Suprapubic skin (tissue), 4 donors: ENCODE measurements around the gene HIRA. TPM values are rescaled to one million over a fixed set of nuclear protein-coding genes. Genes with fewer than 3 reads are reported as not detected.

ENCODE experiments used
- DNase-seq, 2 donors: peaks; one replicate each; pipeline ENCODE4 v3.0.0-alpha.2; 2019; ENCODE audit warnings: low spot score in 2 of 2
- H3K27ac ChIP-seq: fragments of 200-600 bp; sonication (generic); one replicate; pipeline ENCODE4 v1.5.1; 2019
- H3K27me3 ChIP-seq: fragments of 200-600 bp; sonication (generic); one replicate; pipeline ENCODE4 v1.5.1; 2019
- H3K36me3 ChIP-seq: fragments of 200-600 bp; sonication (generic); one replicate; pipeline ENCODE4 v1.5.1; 2019
- H3K4me1 ChIP-seq: fragments of 200-600 bp; sonication (generic); one replicate; pipeline ENCODE4 v1.5.1; 2019
- H3K4me3 ChIP-seq: fragments of 200-600 bp; sonication (generic); one replicate; pipeline ENCODE4 v1.5.1; 2019; ENCODE audit warnings: mild to moderate bottlenecking
- H3K9me3 ChIP-seq: fragments of 200-600 bp; sonication (generic); one replicate; pipeline ENCODE4 v1.5.1; 2019
- EP300 ChIP-seq: sonication (generic); formaldehyde crosslinking; IDR thresholded peaks from one replicate; pipeline ENCODE4 v1.6.1; 2017; ENCODE audit warnings: antibody characterized with exemption
- POLR2A ChIP-seq, 2 donors: fragments of 450-650 bp; IDR thresholded peaks; one replicate each; pipeline ENCODE4 v1.6.1; 2017; ENCODE audit warnings: antibody characterized with exemption in 2 of 2, mild to moderate bottlenecking in 2 of 2, moderate library complexity in 2 of 2
- POLR2AphosphoS5 ChIP-seq, 3 donors: sonication (generic); formaldehyde crosslinking; IDR thresholded peaks; one replicate each; pipeline ENCODE4 v1.6.1; 2017; ENCODE audit warnings: antibody characterized with exemption in 3 of 3
- WGBS: methylation state at CpG from one replicate; pipeline ENCODE4 v1.1.5; 2018; 5-methylcytosine and 5-hydroxymethylcytosine counted together
- total RNA-seq, 4 donors: library from RNA; depleted of rRNA; stranded (reverse); fragments of >200 nt; gene quantifications; one replicate each; pipeline ENCODE4 v1.1.0, GENCODE V29; 2016
- TF ChIP-seq, protein P1 (sequence below), 2 donors: fragments of 200-600 bp in 1 of 2; fragments of 450-650 bp in 1 of 2; sonication (generic) in 1 of 2; IDR thresholded peaks; one replicate each; pipeline ENCODE4 v1.5.1; 2016 to 2019; ENCODE audit warnings: antibody characterized with exemption in 2 of 2, mild to moderate bottlenecking in 1 of 2, moderate library complexity in 1 of 2

HIRA gene
- total RNA-seq, 4 donors from 2014 or later = 17.7 to 25.1 (median 22.5) TPM

GRCh38 chr22:19410941-19411689 lies 20.4 kb downstream of the HIRA start:
- Histone ChIP-seq H3K4me3 (no peak overlapping the region), H3K4me1 (no peaks in the 10 kb centered on the region), H3K36me3 (peaks cover 39% of the 10 kb centered on the region), H3K27ac (no peak overlapping the region), H3K9me3 (no peaks in the 10 kb centered on the region), H3K27me3 (no peaks in the 10 kb centered on the region)
- TF ChIP-seq EP300 = no peak
- TF ChIP-seq, protein P1, sequence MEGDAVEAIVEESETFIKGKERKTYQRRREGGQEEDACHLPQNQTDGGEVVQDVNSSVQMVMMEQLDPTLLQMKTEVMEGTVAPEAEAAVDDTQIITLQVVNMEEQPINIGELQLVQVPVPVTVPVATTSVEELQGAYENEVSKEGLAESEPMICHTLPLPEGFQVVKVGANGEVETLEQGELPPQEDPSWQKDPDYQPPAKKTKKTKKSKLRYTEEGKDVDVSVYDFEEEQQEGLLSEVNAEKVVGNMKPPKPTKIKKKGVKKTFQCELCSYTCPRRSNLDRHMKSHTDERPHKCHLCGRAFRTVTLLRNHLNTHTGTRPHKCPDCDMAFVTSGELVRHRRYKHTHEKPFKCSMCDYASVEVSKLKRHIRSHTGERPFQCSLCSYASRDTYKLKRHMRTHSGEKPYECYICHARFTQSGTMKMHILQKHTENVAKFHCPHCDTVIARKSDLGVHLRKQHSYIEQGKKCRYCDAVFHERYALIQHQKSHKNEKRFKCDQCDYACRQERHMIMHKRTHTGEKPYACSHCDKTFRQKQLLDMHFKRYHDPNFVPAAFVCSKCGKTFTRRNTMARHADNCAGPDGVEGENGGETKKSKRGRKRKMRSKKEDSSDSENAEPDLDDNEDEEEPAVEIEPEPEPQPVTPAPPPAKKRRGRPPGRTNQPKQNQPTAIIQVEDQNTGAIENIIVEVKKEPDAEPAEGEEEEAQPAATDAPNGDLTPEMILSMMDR (IDR thresholded peaks at IDR 0.05) = no peak
- WGBS = 90% methylated on average over 6 of the region's 6 CpGs
- no peak for DNase-seq

GRCh38 chr22:19407649-19408606 lies 23.6 kb downstream of the HIRA start:
- no peak for TF ChIP-seq EP300
- no peak for TF ChIP-seq POLR2A (IDR thresholded peaks at IDR 0.05)
- TF ChIP-seq POLR2AphosphoS5 (IDR thresholded peaks at IDR 0.05) = no peak
- TF ChIP-seq, protein P1 (IDR thresholded peaks at IDR 0.05) = no peak
- 95% methylated on average over 9 of the region's 16 CpGs for WGBS
- H3K4me1 ChIP-seq = no peaks in the 10 kb centered on the region
- H3K27me3 ChIP-seq = no peaks in the 10 kb centered on the region
- no peak overlapping the region for H3K27ac ChIP-seq
- peaks cover 58% of the 10 kb centered on the region for H3K36me3 ChIP-seq
- H3K4me3 ChIP-seq = no peak overlapping the region
- no peak for DNase-seq
- H3K9me3 ChIP-seq = no peaks in the 10 kb centered on the region

DNA sequence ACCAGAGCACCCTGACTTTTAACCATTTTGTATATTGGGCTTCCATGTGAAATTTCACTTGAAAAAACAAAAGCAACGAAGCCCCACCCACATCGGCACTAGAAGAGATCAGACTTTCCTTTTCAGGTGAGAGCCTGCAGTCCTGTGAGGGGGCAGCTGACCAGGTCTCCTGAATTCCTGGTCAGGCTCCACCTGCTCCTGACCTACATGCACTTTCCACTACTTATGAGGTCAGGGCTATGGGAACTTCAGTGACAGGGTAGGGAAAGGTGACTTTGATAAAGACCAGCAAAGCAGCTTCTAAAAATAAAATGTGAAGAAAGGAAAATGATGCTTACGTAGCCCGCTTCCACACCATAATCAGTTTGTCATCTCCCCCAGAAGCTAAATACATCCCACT lies 24.7 kb downstream of the HIRA start:
- H3K27me3 ChIP-seq = no peaks in the 10 kb centered on the region
- H3K27ac ChIP-seq = no peak overlapping the region
- 95% methylated on average over 4 of the region's 4 CpGs for WGBS
- H3K4me3 ChIP-seq = no peak overlapping the region
- no peaks in the 10 kb centered on the region for H3K9me3 ChIP-seq
- no peak for DNase-seq
- H3K4me1 ChIP-seq = no peaks in the 10 kb centered on the region
- TF ChIP-seq EP300 (no peak), POLR2A (IDR thresholded peaks at IDR 0.05) (no peak), POLR2AphosphoS5 (IDR thresholded peaks at IDR 0.05) (no peak)
- TF ChIP-seq, protein P1 (IDR thresholded peaks at IDR 0.05) = no peak
- H3K36me3 ChIP-seq = peaks cover 59% of the 10 kb centered on the region

DNA sequence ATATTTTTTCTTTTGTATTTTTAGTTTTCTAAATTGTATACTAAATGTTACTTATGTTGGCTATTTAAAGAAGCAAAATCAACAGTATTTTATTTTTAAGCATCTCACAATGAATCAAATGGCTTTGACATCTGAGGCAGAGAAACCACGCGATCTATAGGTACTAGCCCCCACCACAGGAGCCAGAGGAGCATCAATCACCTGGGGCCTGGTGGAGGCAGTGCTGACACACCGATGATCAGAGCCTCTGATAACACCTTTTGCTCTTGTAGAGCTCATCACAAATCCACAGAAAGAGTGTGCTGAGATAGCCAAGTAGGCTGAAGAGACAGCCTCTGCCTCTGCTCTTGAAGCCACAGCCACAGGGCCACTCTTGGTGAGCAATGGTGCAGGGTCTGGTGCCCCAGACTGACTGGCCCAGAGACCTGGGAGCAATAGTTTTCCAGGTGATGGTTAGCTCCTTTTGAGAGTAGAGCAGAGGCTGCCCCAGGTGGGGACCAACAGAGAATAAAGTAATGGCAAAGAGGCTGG lies 25.2 kb downstream of the HIRA start:
- 68% methylated on average over 3 of the region's 3 CpGs for WGBS
- no peak overlapping the region for H3K4me3 ChIP-seq

More for the DNA sequence above, 25.2 kb downstream of the HIRA start:
- peaks cover 62% of the 10 kb centered on the region for H3K36me3 ChIP-seq
- H3K4me1 ChIP-seq = no peaks in the 10 kb centered on the region
- no peak overlapping the region for H3K27ac ChIP-seq
- H3K27me3 ChIP-seq = no peaks in the 10 kb centered on the region
- H3K9me3 ChIP-seq = no peaks in the 10 kb centered on the region
- DNase-seq = no peak
- TF ChIP-seq, protein P1 (IDR thresholded peaks at IDR 0.05) = no peak
- no peak for TF ChIP-seq POLR2AphosphoS5 (IDR thresholded peaks at IDR 0.05)
- TF ChIP-seq POLR2A (IDR thresholded peaks at IDR 0.05) = no peak
- no peak for TF ChIP-seq EP300
